HepG2 (cell line): Measurements from ENCODE around the gene TSTD1. TPM values are rescaled to one million over a fixed set of nuclear protein-coding genes. Genes with fewer than 3 reads are reported as not detected.
A peak's percentile ranks its signal among the peaks of the same experiment; 100 is the strongest.

Source experiments
- ARID3A ChIP-seq: IDR thresholded peaks from 2 replicates; pipeline ENCODE4 v1.6.1; 2012; ENCODE audit warnings: low read depth, low read length, improper control_type of control experiment
- CSRNP1 ChIP-seq: sonication (generic); formaldehyde crosslinking; IDR thresholded peaks from 2 replicates; pipeline ENCODE4 v1.8.1; 2023; ENCODE audit warnings: mild to moderate bottlenecking, missing genetic modification reagents
- HNF1B ChIP-seq: sonication (generic); formaldehyde crosslinking; IDR thresholded peaks from 2 replicates; pipeline ENCODE4 v1.5.1; 2020; ENCODE audit warnings: mild to moderate bottlenecking, moderate library complexity, missing genetic modification reagents
- IKZF4 ChIP-seq: sonication (generic); formaldehyde crosslinking; IDR thresholded peaks from 2 replicates; pipeline ENCODE4 v1.5.1; 2020; ENCODE audit warnings: borderline replicate concordance, mild to moderate bottlenecking, low read depth, missing genetic modification reagents; ENCODE audit errors: not compliant biosample characterization
- KLF12 ChIP-seq: sonication (generic); formaldehyde crosslinking; IDR thresholded peaks from 2 replicates; pipeline ENCODE4 v1.4.0; 2020; ENCODE audit warnings: missing genetic modification reagents, borderline replicate concordance
- MTF2 ChIP-seq: sonication (generic); formaldehyde crosslinking; IDR thresholded peaks from 2 replicates; pipeline ENCODE4 v1.5.0; 2020; ENCODE audit warnings: missing genetic modification reagents, borderline replicate concordance
- PHF8 ChIP-seq: sonication (generic); formaldehyde crosslinking; IDR thresholded peaks from 2 replicates; pipeline ENCODE4 v1.5.0; 2020; ENCODE audit warnings: missing genetic modification reagents
- RBFOX2 ChIP-seq: fragments of 200-400 bp; formaldehyde crosslinking; IDR thresholded peaks from 2 replicates; pipeline ENCODE4 v1.6.1; 2017; ENCODE audit warnings: low read depth, mild to moderate bottlenecking, low read length
- SNAPC2 ChIP-seq: sonication (generic); formaldehyde crosslinking; IDR thresholded peaks from 2 replicates; pipeline ENCODE4 v1.8.1; 2022; ENCODE audit warnings: mild to moderate bottlenecking, missing genetic modification reagents
- SP5 ChIP-seq: IDR thresholded peaks from 2 replicates; pipeline ENCODE4 v1.6.1; 2016; ENCODE audit warnings: low read depth, borderline replicate concordance
- TFAP4 ChIP-seq: sonication (generic); IDR thresholded peaks from 2 replicates; pipeline ENCODE4 v1.6.1; 2016; ENCODE audit warnings: low read depth, borderline replicate concordance
- ZBTB4 ChIP-seq: sonication (generic); formaldehyde crosslinking; IDR thresholded peaks from 2 replicates; pipeline ENCODE4 v1.4.0; 2020; ENCODE audit warnings: missing genetic modification reagents, mild to moderate bottlenecking, borderline replicate concordance
- ZFP37 ChIP-seq: sonication (generic); formaldehyde crosslinking; IDR thresholded peaks from 2 replicates; pipeline ENCODE4 v1.4.0; 2020; ENCODE audit warnings: missing genetic modification reagents, borderline replicate concordance
- ZNF234 ChIP-seq: sonication (generic); formaldehyde crosslinking; conservative IDR thresholded peaks from 2 replicates; pipeline ENCODE4 v1.5.1; 2020; ENCODE audit warnings: mild to moderate bottlenecking, missing genetic modification reagents
- ZNF317 ChIP-seq: sonication (generic); formaldehyde crosslinking; IDR thresholded peaks from 2 replicates; pipeline ENCODE4 v1.5.0; 2020; ENCODE audit warnings: mild to moderate bottlenecking, missing genetic modification reagents
- ZNF543 ChIP-seq: sonication (generic); formaldehyde crosslinking; IDR thresholded peaks from 2 replicates; pipeline ENCODE4 v1.4.0; 2020; ENCODE audit warnings: mild to moderate bottlenecking, missing genetic modification reagents
- ZNF549 ChIP-seq: sonication (generic); formaldehyde crosslinking; IDR thresholded peaks from 2 replicates; pipeline ENCODE4 v1.5.0; 2020; ENCODE audit warnings: missing genetic modification reagents
- ZNF605 ChIP-seq: sonication (generic); formaldehyde crosslinking; IDR thresholded peaks from 2 replicates; pipeline ENCODE4 v1.8.0; 2022; ENCODE audit warnings: mild to moderate bottlenecking, missing genetic modification reagents
- polyA plus RNA-seq, 8 experiments: library from polyadenylated mRNA; depleted of rRNA in 3 of 8; stranded (reverse) in 7 of 8; unstranded in 1 of 8; fragments of >200 nt; fragmentation: Illumina TruSeq in 4 of 8; extraction: Trizol in 4 of 8; gene quantifications; 2 replicates each; pipeline versions ENCODE4 v1.2.1 to v1.2.3, GENCODE V29; 2011 to 2016; ENCODE audit warnings: low read depth in 4 of 8, missing spikeins in 1 of 8, mixed read lengths in 1 of 8; ENCODE audit not compliant: insufficient read depth in 1 of 8
- total RNA-seq, 5 experiments: library from RNA; depleted of rRNA; stranded (reverse); fragments of >200 nt; fragmentation: Illumina TruSeq; extraction: Trizol; gene quantifications; 2 replicates each; pipeline ENCODE4 v1.2.3, GENCODE V29; 2016; ENCODE audit warnings: low read depth in 1 of 5

Gene TSTD1
- total and polyA plus RNA-seq, 2 of the 13 experiments (the other 11 are each of a cell fraction or from before 2014, with no cell fraction given) = 0.15 to 0.31 TPM

- TF ChIP-seq SP5 (peak; percentile 8; the same call in 1 of the 2 replicates), IKZF4 (CRISPR knock-in tag) (no peak), ZNF605 (CRISPR knock-in tag) (peak; percentile 56; the same call in 1 of the 2 replicates), ARID3A (no peak), PHF8 (CRISPR knock-in tag) (peak; percentile 65), RBFOX2 (peak; percentile 64), ZNF317 (CRISPR knock-in tag) (peak; percentile 47), TFAP4 (peak; percentile 68), HNF1B (CRISPR knock-in tag) (0 out of 2 replicates have a peak, but pooled peaks have one; percentile 37), ZNF234 (no peak), MTF2 (no peak), SNAPC2 (CRISPR knock-in tag) (0 out of 2 replicates have a peak, but pooled peaks have one; percentile 55), ZFP37 (CRISPR knock-in tag) (peak; percentile 71; the same call in 1 of the 2 replicates), CSRNP1 (CRISPR knock-in tag) (peak; percentile 6; the same call in 1 of the 2 replicates), KLF12 (CRISPR knock-in tag) (peak; percentile 94; the same call in 1 of the 2 replicates), ZBTB4 (peak; percentile 64; the same call in 1 of the 2 replicates), ZNF543 (CRISPR knock-in tag) (peak; percentile 32; the same call in 1 of the 2 replicates), ZNF549 (no peak)
Measured at GRCh38 chr1:161020509-161021164, 18.1 kb downstream of the TSTD1 start, which contains the start of gene F11R (continued).
